ENCODE results near the gene CACNG1.
"Not testable (repeated sequence)": the region's sequence is repeated elsewhere in the genome, so short reads cannot be mapped to it uniquely, and the experiment has no call there.

The CACNG1 gene

DNA sequence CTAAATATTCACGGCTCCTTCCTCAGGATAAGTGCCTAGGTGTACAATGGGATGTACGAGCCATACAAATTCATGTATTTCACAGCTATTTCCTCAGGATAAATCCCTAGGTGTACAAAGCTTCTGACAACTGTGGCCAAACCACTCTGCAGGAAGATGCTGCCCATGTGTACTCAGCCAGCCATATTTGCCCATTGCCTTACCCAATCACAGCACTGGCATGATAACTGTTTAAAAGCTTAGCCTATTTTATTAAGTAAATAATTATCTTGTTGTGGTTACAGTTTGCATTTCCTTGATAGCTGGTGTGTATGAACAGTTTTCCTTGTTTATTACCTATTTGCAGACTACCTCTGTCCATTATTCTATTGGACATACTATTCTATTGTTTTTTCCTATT lies 35.1 kb downstream of the CACNG1 start:
- DNase-seq (ENCODE audit: low spot score): no peak

DNA sequence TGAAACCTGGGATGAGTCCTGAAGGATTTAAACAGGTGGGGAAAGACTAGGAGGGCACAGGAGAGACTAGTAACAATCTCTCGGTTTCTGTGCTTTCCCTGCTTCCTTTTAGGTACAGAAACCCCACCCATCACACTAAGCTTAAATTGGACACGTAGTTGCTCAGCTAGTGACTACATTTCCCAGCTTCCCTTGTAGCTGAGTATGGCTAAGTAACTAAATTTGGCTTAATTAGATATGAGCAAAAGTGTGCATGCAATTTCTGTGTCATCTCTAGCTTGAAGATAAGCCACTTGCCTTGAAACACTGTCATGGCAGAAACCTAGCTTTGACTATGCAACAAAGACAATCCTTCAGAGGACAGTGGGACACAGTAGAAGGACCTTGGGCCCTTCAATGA lies 36.5 kb downstream of the CACNG1 start:
- no peak for DNase-seq (ENCODE audit: low spot score)

DNA sequence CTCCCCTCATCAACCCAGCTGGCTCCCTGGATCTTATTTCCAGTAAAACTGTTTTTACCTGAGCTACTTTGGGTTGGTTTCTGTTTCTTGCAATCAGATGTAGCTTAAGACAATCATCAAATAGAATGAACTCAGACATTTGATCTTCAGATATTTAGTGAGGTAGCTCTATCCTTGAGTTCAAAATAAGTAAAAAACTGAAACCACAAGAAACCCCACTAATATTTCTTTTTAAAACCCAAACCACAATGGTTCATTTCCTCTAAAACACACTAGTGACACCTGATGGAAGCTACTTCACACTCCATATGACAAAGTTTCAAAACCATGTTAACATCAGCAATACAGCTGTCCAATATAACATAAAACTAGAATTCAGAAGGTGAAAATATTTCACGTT lies 37.8 kb downstream of the CACNG1 start:
- DNase-seq (ENCODE audit: low spot score): no peak

DNA sequence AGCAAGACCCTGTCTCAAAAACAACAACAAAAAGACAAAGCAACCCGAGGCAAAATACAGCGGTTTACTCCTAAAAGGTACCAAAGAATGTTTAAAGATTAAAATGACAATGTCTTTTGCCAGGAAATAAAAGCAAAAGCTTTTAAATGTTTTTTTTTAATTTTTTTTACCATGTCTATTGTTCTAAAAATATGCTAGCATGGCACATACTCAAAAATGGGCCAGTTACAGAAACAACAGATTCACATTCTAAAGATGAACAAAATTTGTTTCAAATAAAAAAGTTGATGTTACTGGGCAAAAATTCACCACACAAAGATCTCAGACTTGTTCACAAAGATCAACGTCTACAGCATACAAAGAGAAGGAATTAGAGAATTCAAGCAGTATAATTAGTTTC lies 41.1 kb downstream of the CACNG1 start:
- no peak for DNase-seq (ENCODE audit: low spot score)

DNA sequence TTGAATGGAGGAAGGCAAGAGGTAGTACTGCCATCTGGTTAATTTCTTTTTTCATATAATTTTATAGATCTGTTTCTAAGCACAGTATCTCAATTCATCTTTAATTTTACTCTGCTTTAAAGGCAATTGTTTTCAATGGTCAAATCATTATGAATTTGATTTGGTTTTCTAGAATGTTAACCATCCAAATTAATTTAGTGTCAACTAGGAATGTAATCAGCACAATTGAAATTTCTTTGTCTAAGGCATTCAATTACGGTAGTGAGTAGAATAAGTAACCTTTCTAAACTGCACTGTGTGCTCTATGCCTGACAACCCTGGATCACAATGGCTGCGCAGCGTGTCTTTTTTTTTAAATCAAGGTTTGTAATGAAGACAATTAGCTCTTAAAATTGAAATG lies 44.3 kb downstream of the CACNG1 start:
- DNase-seq (ENCODE audit: low spot score): no peak

DNA sequence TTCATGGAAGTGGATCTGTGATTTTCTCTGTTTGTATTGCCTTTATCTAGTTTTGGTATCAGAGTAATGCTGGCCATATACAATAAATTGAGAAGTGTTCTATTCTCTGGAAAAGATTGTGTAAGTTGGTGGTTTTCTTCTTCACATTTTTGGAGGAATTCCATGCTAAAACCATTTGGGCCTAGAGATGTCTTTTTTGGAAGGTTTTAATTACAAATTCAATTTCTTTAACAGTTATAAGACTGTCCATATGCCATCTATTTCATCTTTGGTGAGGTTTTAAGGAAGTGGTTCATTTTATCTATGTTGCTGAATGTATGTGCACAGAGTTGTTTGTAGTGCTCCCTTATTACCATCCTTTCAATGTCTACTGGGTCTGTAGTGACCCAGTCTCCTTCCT lies 46.0 kb downstream of the CACNG1 start:
- DNase-seq (ENCODE audit: low spot score): no peak

DNA sequence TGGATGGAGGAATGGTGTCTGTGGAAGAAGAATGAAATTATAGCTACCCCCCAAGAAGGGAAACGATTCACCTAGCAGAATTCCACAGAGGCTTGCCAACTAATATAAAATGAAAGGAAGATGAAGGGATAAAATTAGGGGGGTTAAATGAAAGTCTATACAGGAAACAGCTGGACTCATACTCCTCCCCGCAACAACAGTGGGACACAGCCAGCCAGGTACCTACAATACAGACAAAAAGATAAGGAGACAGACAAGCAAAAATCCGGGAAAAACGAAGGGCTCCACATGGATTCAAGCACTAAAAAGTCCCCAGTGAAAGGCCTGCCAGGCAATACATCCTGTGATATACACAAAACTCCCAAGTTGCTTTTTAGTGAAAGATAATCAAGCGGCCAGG lies 47.9 kb downstream of the CACNG1 start:
- DNase-seq (ENCODE audit: low spot score): no peak

DNA sequence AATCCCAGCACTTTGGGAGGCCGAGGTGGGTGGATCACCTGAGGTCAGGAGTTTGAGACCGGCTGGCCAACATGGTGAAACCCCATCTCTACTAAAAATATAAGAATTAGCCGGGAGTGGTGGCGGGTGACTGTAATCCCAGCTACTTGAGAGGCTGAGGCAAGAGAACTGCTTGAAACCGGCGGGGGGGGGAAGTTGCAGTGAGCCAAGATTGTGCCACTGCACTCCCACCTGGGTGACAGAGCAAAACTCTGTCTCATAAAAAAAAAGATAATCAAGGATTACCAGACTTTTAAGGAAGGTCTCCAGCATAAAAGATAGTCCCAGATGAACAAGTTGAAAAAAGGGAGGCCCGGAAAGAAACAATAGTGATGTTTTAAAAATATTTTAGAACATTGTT lies 48.4 kb downstream of the CACNG1 start:
- not testable (repeated sequence) for DNase-seq (ENCODE audit: low spot score)

DNA sequence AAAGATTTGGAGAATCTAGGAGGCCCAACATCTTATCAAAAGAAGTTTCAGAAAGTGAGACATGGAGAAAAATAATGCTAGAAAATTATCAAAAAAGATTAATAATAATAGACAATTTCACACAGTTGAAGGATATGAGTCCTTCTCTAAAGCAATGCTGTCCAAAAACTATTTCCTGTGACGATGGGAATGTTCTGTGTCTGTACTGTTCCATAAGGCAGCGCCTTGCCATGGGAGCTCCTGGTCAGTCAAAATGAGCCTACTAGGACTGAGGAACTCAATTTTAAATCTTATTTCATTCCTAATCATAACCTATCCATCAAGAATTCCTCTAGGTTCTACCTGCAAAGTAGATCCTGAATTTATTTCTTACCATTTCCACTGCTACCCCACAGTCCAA lies 49.0 kb downstream of the CACNG1 start:
- no peak for DNase-seq (ENCODE audit: low spot score)

DNA sequence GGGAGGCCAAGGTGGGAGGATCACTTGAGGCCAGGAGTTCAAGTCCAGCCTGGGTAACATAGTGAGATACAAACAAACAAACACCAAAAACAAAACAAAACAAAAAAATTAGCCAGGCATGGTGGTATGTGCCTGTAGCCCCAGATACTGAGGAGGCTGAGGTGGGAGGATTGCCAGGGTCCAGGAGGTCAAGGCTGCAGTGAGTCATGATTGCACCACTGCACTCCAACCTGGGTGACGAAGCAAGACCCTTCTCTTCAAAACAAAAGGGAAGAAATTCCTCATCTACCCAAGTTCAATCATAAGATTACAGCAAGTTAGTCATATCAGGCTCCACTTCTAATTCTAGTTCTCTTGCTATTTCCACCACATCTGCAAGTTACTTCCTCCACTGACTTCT lies 50.9 kb downstream of the CACNG1 start:
- DNase-seq (ENCODE audit: low spot score): peak; percentile 80

DNA sequence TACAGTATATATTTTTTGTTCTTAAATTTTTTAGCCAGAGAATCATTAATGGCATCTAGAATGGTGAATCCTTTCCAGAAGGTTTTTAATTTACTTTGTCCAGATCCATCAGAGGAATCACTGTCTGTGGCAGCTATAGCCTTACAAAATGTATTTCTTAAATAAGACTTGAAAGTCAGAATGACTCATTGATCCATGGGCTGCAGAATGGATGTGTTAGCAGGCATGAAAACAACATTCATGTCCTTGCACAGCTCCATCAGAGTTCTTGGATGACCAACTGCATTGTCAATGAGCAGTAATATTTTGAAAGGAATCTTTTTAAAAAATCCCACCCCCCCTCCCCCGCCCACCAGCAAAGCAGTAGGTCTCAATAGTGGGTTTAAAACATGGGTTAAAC lies 51.4 kb downstream of the CACNG1 start:
- DNase-seq (ENCODE audit: low spot score): peak; percentile 41

DNA sequence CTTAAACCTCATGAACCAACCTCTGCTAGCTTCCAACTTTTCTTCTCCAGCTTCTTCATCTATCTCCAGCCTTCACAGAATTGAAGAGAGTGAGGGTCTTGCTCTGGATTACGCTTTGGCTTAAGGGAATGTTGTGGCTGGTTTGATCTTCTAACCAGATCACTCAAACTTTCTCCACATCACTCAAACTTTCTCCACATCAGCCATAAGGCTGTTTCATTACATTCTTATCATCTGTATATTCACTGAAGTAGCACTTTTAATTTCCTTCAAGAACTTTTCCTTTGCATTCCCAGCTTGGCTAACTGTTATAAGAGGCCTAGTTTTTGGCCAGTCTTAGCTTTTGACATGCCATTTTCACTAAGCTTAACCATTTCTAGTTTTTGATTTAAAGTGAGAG lies 52.3 kb downstream of the CACNG1 start:
- DNase-seq (ENCODE audit: low spot score): no peak

DNA sequence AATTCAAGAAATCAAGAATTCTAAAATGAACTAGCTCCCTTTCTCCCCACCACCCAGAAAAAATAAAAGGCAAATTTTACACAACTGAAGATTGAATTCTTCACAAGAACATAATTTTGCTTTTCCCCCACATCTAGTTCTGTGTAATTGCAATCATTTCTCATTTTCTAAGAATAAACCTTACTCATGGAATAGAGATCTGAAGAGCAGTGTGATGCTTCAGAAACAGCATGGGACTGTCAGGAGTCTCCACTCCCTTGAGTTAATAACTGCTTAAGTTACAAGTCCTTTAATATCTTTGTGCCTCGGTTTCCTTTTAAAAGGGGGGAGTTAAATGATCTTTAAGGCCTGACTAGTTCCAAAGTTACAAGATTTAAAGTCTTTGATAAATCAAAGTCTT lies 53.7 kb downstream of the CACNG1 start:
- no peak for DNase-seq (ENCODE audit: low spot score)

DNA sequence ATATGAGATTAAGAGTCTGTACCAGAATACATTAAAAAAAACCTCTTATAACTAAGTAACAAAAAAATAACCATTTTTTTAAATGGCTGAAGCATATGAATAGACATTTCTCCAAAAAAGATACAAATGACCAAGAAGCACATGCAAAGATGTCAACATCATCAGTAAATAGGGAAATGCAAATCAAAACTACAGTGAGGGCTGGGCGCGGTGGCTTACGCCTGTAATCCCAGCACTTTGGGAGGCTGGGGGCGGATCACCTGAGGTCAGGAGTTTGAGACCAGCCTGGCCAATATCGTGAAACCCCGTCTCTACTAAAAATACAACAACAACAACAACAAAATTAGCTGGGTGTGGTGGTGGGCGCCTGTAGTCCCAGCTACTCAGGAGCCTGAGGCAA lies 60.3 kb downstream of the CACNG1 start:
- DNase-seq (ENCODE audit: low spot score): not testable (repeated sequence)

DNA sequence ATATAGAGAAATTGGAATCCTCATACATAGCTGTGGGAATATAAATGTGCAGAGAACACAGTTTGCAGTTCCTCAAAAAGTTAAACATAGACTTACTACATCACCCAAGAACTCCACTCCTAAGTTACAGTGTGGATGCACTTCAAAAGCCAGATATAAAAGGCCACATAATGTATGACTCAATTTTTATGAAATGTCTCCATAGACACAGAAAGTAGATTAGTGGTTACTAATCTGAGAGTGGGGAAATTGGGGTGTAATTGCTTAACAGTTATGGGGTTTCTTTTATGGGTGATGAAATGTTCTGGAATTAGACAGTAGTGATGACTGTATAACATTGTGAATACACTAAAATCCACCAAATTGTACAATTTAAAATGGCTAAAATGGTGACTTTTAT lies 60.9 kb downstream of the CACNG1 start:
- DNase-seq (ENCODE audit: low spot score): peak; percentile 8
